ENCODE results near the gene DCAF5.

Gene DCAF5

GRCh38 chr14:69044965-69045555 is 107.9 kb downstream of the DCAF5 start:
- H3K27me3 Mint-ChIP-seq: peaks cover 51% of the 10 kb centered on the region
- CTCF ChIA-PET: no interaction called here
- H3K9me3 Mint-ChIP-seq: no peaks in the 10 kb centered on the region
- H3K27ac Mint-ChIP-seq: no peak overlapping the region
- H3K4me3 Mint-ChIP-seq: no peak overlapping the region
- no peaks in the 10 kb centered on the region for H3K4me1 Mint-ChIP-seq
- DNase-seq: no peak
- no peaks in the 10 kb centered on the region for H3K36me3 Mint-ChIP-seq

GRCh38 chr14:69044296-69044695 is 108.6 kb downstream of the DCAF5 start:
- Mint-ChIP-seq H3K27ac (no peak overlapping the region), H3K4me1 (no peaks in the 10 kb centered on the region), H3K9me3 (no peaks in the 10 kb centered on the region), H3K27me3 (peaks cover 59% of the 10 kb centered on the region), H3K4me3 (no peak overlapping the region), H3K36me3 (no peaks in the 10 kb centered on the region)
- CTCF ChIA-PET: no interaction called here
- DNase-seq: no peak

- Mint-ChIP-seq H3K9me3 (no peaks in the 10 kb centered on the region), H3K27me3 (peaks cover 65% of the 10 kb centered on the region), H3K4me3 (no peak overlapping the region), H3K4me1 (no peaks in the 10 kb centered on the region), H3K36me3 (no peaks in the 10 kb centered on the region), H3K27ac (no peak overlapping the region)
- CTCF ChIA-PET: interaction anchor here (0.6 kb wide), 1 partner anchor 24 kb away, joined by 4 read pairs; no protein-coding TSS in a partner anchor
- no peak for DNase-seq
Observed at GRCh38 chr14:69043596-69044260, 109.2 kb downstream of the DCAF5 start.

GRCh38 chr14:69042787-69043444 is 110.0 kb downstream of the DCAF5 start:
- Mint-ChIP-seq H3K27ac (no peak overlapping the region), H3K27me3 (peaks cover 73% of the 10 kb centered on the region), H3K9me3 (no peaks in the 10 kb centered on the region), H3K4me1 (no peaks in the 10 kb centered on the region), H3K36me3 (no peaks in the 10 kb centered on the region), H3K4me3 (no peak overlapping the region)
- CTCF ChIA-PET: interaction anchor here (0.5 to 0.6 kb wide), 2 partner anchors 23 to 132 kb away, joined by 3 to 4 read pairs; no protein-coding TSS in a partner anchor
- DNase-seq: no peak

GRCh38 chr14:69042299-69042698 is 110.6 kb downstream of the DCAF5 start:
- H3K36me3 Mint-ChIP-seq: no peaks in the 10 kb centered on the region
- peaks cover 79% of the 10 kb centered on the region for H3K27me3 Mint-ChIP-seq
- DNase-seq: no peak
- H3K27ac Mint-ChIP-seq: no peak overlapping the region
- CTCF ChIA-PET: no interaction called here
- no peaks in the 10 kb centered on the region for H3K4me1 Mint-ChIP-seq
- no peak overlapping the region for H3K4me3 Mint-ChIP-seq
- H3K9me3 Mint-ChIP-seq: no peaks in the 10 kb centered on the region

- H3K27ac Mint-ChIP-seq: no peak overlapping the region
- no peaks in the 10 kb centered on the region for H3K9me3 Mint-ChIP-seq
- no peak for DNase-seq
- CTCF ChIA-PET: no interaction called here
- H3K4me3 Mint-ChIP-seq: no peak overlapping the region
- peaks cover 84% of the 10 kb centered on the region for H3K27me3 Mint-ChIP-seq
- H3K4me1 Mint-ChIP-seq: no peaks in the 10 kb centered on the region
- H3K36me3 Mint-ChIP-seq: no peaks in the 10 kb centered on the region
Observed at GRCh38 chr14:69041783-69042182, 111.1 kb downstream of the DCAF5 start.

- Mint-ChIP-seq H3K36me3 (no peaks in the 10 kb centered on the region), H3K9me3 (no peaks in the 10 kb centered on the region), H3K27me3 (peaks cover 90% of the 10 kb centered on the region), H3K4me1 (no peaks in the 10 kb centered on the region), H3K4me3 (no peak overlapping the region), H3K27ac (no peak overlapping the region)
- DNase-seq: no peak
- CTCF ChIA-PET: interaction anchor here (1.2 kb wide), 1 partner anchor 50 kb away, joined by 3 read pairs; no protein-coding TSS in a partner anchor
Observed at GRCh38 chr14:69040353-69040752, 112.6 kb downstream of the DCAF5 start.

- DNase-seq: no peak
- CTCF ChIA-PET: interaction anchor here (1.2 to 1.3 kb wide), 2 partner anchors 51 to 195 kb away, joined by 3 read pairs; no protein-coding TSS in a partner anchor
- Mint-ChIP-seq H3K4me1 (no peaks in the 10 kb centered on the region), H3K9me3 (no peaks in the 10 kb centered on the region), H3K4me3 (no peak overlapping the region), H3K27ac (no peak overlapping the region), H3K36me3 (no peaks in the 10 kb centered on the region), H3K27me3 (peaks cover 86% of the 10 kb centered on the region)
Observed at GRCh38 chr14:69039288-69039628, 113.7 kb downstream of the DCAF5 start.

- H3K9me3 Mint-ChIP-seq: no peaks in the 10 kb centered on the region
- H3K27ac Mint-ChIP-seq: no peak overlapping the region
- H3K4me1 Mint-ChIP-seq: no peaks in the 10 kb centered on the region
- no peak overlapping the region for H3K4me3 Mint-ChIP-seq
- CTCF ChIA-PET: interaction anchor here (1.3 kb wide), 1 partner anchor 194 kb away, joined by 3 read pairs; no protein-coding TSS in a partner anchor
- peaks cover 85% of the 10 kb centered on the region for H3K27me3 Mint-ChIP-seq
- DNase-seq: no peak
- H3K36me3 Mint-ChIP-seq: no peaks in the 10 kb centered on the region
Observed at GRCh38 chr14:69038455-69039287, 114.2 kb downstream of the DCAF5 start.

GRCh38 chr14:69037790-69038454 is 115.0 kb downstream of the DCAF5 start:
- Mint-ChIP-seq H3K4me3 (no peak overlapping the region), H3K36me3 (no peaks in the 10 kb centered on the region), H3K9me3 (no peaks in the 10 kb centered on the region), H3K4me1 (no peaks in the 10 kb centered on the region), H3K27ac (no peak overlapping the region), H3K27me3 (peaks cover 78% of the 10 kb centered on the region)
- DNase-seq: no peak
- CTCF ChIA-PET: no interaction called here

- Mint-ChIP-seq H3K9me3 (no peaks in the 10 kb centered on the region), H3K27ac (no peak overlapping the region), H3K4me1 (no peaks in the 10 kb centered on the region), H3K27me3 (peaks cover 69% of the 10 kb centered on the region), H3K36me3 (no peaks in the 10 kb centered on the region), H3K4me3 (no peak overlapping the region)
- CTCF ChIA-PET: interaction anchor here (1.8 kb wide), 1 partner anchor 71 kb away, joined by 4 read pairs; no protein-coding TSS in a partner anchor
- DNase-seq: no peak
Observed at GRCh38 chr14:69036757-69037506, 116.0 kb downstream of the DCAF5 start.

GRCh38 chr14:69034612-69035262 is 118.2 kb downstream of the DCAF5 start:
- no peak overlapping the region for H3K27ac Mint-ChIP-seq
- CTCF ChIA-PET: interaction anchor here (0.9 to 1.8 kb wide), 2 partner anchors 73 to 122 kb away, joined by 4 read pairs; no protein-coding TSS in a partner anchor
- H3K4me3 Mint-ChIP-seq: no peak overlapping the region
- DNase-seq: no peak
- H3K27me3 Mint-ChIP-seq: peaks cover 54% of the 10 kb centered on the region
- no peaks in the 10 kb centered on the region for H3K4me1 Mint-ChIP-seq
- H3K9me3 Mint-ChIP-seq: no peaks in the 10 kb centered on the region
- H3K36me3 Mint-ChIP-seq: no peaks in the 10 kb centered on the region

All from activated naive CD4-positive, alpha-beta T cell treated with anti-CD3 and anti-CD28 coated beads, Interleukin-2, amount 10 ng/mL, durations not matched to agents 7 days and 5 days (primary cell).